Astrocyte (in vitro differentiated cells and primary cell): Measurements from ENCODE around the gene ATG4C.
"Not testable (repeated sequence)": the region's sequence is repeated elsewhere in the genome, so short reads cannot be mapped to it uniquely, and the experiment has no call there.

Experiments used
- EZH2 ChIP-seq: IDR thresholded peaks from 2 replicates; pipeline ENCODE4 v1.6.1; 2012; ENCODE audit warnings: mild to moderate bottlenecking, low read length, inconsistent platforms; ENCODE audit not compliant: insufficient read depth
- TF ChIP-seq, protein P1 (sequence below): IDR thresholded peaks from 2 replicates; pipeline ENCODE4 v1.5.1; 2011; ENCODE audit warnings: low read depth, mild to moderate bottlenecking, inconsistent platforms, low read length, moderate library complexity; ENCODE audit not compliant: insufficient read depth

DNA sequence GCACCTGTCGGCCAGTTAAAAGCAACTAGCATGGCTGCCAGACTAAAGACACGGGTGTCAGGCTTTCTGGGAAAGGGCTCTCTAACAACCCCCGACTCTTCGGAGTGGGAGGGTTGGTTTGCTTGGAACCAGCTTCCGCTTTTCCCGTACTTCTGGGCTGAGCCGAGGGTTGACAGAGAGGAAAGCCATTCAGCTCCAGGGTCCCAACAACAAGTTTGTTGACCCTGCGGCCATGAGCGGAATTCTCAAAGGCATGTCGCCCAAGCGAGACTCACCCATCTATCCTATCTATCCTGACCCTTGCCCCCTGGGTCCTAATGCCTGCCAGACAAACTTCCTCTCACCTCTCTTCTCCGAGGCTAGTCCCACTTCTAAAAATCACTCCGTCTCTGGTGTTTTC, 29.0 kb upstream of the ATG4C start:
- TF ChIP-seq, protein P1, sequence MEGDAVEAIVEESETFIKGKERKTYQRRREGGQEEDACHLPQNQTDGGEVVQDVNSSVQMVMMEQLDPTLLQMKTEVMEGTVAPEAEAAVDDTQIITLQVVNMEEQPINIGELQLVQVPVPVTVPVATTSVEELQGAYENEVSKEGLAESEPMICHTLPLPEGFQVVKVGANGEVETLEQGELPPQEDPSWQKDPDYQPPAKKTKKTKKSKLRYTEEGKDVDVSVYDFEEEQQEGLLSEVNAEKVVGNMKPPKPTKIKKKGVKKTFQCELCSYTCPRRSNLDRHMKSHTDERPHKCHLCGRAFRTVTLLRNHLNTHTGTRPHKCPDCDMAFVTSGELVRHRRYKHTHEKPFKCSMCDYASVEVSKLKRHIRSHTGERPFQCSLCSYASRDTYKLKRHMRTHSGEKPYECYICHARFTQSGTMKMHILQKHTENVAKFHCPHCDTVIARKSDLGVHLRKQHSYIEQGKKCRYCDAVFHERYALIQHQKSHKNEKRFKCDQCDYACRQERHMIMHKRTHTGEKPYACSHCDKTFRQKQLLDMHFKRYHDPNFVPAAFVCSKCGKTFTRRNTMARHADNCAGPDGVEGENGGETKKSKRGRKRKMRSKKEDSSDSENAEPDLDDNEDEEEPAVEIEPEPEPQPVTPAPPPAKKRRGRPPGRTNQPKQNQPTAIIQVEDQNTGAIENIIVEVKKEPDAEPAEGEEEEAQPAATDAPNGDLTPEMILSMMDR = not testable (repeated sequence)
- TF ChIP-seq EZH2 = not testable (repeated sequence)
